Activated naive CD4-positive, alpha-beta T cell treated with anti-CD3 and anti-CD28 coated beads, Interleukin-2, amount 50 U/mL, for 24 hours (primary cell): ENCODE data around the gene RFX6.
"Not testable (repeated sequence)": the region's sequence is repeated elsewhere in the genome, so short reads cannot be mapped to it uniquely, and the experiment has no call there.

ENCODE experiments used
- H3K27ac Mint-ChIP-seq: one replicate; pipeline ENCODE4 v1.8.0; 2021; ENCODE audit warnings: mild to moderate bottlenecking, mixed read lengths
- H3K27me3 Mint-ChIP-seq: one replicate; pipeline ENCODE4 v1.8.0; 2021; ENCODE audit warnings: mixed read lengths
- H3K36me3 Mint-ChIP-seq: one replicate; pipeline ENCODE4 v1.8.0; 2021; ENCODE audit warnings: mixed read lengths
- H3K4me1 Mint-ChIP-seq: one replicate; pipeline ENCODE4 v1.8.0; 2021; ENCODE audit warnings: mixed read lengths
- H3K4me3 Mint-ChIP-seq: one replicate; pipeline ENCODE4 v1.8.0; 2021; ENCODE audit warnings: mild to moderate bottlenecking, mixed read lengths
- H3K9me3 Mint-ChIP-seq: one replicate; pipeline ENCODE4 v1.8.0; 2021; ENCODE audit warnings: mixed read lengths

Gene RFX6, protein sequence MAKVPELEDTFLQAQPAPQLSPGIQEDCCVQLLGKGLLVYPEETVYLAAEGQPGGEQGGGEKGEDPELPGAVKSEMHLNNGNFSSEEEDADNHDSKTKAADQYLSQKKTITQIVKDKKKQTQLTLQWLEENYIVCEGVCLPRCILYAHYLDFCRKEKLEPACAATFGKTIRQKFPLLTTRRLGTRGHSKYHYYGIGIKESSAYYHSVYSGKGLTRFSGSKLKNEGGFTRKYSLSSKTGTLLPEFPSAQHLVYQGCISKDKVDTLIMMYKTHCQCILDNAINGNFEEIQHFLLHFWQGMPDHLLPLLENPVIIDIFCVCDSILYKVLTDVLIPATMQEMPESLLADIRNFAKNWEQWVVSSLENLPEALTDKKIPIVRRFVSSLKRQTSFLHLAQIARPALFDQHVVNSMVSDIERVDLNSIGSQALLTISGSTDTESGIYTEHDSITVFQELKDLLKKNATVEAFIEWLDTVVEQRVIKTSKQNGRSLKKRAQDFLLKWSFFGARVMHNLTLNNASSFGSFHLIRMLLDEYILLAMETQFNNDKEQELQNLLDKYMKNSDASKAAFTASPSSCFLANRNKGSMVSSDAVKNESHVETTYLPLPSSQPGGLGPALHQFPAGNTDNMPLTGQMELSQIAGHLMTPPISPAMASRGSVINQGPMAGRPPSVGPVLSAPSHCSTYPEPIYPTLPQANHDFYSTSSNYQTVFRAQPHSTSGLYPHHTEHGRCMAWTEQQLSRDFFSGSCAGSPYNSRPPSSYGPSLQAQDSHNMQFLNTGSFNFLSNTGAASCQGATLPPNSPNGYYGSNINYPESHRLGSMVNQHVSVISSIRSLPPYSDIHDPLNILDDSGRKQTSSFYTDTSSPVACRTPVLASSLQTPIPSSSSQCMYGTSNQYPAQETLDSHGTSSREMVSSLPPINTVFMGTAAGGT

DNA sequence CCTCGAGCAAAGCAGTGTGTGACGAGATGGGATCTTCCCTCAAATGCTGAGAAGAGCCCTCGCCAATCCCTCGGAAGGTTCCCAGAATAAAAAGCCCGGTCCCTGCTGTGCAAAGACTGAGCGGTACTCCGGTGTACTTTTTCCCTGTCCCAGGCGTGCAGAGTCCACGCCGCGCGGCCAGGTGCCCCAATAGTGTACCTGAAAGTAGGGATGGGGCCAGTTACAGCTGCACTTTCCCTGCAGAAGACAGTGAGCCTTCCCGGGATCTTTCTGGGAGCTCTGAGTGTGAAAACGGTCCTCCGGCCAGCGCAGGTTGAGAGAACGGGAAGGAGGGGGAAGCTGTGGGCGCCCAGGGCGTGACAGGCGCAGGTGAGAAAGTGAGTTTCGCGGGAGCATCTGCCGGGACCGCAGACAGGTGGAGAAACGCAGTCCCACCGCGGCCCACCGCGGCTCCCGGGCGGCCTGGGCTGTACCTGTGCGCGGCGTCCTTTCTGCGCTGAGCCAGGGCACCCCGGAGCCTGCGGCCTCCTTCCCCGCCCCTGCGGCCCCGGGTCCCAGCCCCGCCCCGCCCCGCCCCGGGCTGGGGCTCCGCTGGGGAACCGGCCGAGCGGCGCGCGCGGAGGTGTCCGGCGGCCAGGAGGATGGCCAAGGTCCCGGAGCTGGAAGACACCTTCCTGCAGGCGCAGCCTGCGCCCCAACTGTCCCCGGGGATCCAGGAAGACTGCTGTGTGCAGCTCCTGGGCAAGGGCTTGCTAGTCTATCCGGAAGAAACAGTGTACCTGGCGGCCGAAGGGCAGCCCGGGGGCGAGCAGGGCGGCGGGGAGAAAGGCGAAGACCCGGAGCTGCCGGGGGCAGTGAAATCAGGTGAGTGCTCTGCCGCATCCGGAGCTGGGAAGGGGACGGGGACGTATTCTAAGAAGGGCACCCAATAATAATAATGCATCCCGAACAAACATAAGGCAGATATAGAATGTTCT is at the start of gene RFX6:
RFX6 (plus strand) TSS at position 608 of the 977 bp plus-strand sequence; CDS start at position 642, 34 bp downstream.
- Mint-ChIP-seq H3K27ac (no peak within 1 kb of the TSS), H3K4me1 (peaks cover 10% of the 10 kb centered on the region), H3K36me3 (peaks cover 2% of the 10 kb centered on the region), H3K27me3 (peaks cover 26% of the 10 kb centered on the region), H3K4me3 (peak within 1 kb of the TSS; percentile 28), H3K9me3 (peaks cover 10% of the 10 kb centered on the region)

DNA sequence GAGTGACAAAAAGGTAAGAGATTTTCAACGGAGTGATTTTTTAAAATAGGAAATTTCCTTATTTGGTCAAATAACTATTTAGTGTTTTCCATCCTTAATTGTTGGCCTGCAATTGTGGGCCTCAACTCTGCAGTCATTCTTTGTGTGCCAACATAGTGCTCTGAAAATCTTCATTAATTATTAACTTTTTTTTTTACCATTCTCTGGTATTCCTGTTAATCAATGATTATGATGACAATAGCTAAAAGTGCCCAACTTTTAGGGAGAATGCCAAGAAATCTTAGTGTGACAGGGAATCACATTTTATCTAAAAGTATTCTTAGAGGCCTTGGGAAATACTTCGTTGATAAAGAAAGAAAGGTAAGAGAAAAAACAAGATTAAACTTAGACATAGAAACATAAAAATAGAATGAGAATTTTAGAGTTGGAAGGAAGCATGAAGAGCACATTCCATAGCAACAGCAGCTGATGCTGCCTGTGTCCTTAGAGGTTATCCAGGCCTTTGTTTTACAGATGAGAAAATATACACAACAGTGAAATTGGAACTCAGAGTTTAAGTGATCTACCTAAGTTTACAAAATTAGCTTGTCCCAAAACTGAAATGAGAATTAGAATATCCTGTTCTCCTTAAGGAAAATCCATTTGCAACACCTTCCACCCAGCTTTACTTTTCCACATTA is 49.3 kb upstream of the RFX6 start:
- H3K36me3 Mint-ChIP-seq: no peaks in the 10 kb centered on the region
- no peak overlapping the region for H3K4me3 Mint-ChIP-seq
- H3K27ac Mint-ChIP-seq: no peak overlapping the region
- no peaks in the 10 kb centered on the region for H3K27me3 Mint-ChIP-seq
- no peaks in the 10 kb centered on the region for H3K4me1 Mint-ChIP-seq
- peaks cover 26% of the 10 kb centered on the region for H3K9me3 Mint-ChIP-seq

DNA sequence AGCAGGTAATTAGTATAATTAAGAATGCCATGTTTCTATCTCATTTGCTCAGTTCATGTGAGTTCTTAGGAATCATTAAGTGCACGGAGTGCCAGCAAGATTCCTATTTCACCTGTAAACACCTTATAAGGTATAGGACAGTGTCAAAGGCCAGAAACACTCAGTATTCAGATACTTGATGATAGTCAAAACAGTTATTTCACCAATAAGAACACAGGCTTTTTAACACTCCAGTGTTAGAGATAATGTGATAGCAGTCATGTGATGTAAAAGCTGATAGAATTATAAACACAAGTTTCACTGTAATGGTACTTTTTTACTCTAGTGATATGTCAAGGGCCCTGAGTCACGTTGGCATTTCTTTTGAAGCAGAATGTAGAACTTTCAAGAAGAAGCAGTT is 48.1 kb upstream of the RFX6 start, which contains the start of gene GPRC6A:
GPRC6A (minus strand) TSS at position 101 of the 400 bp plus-strand sequence; CDS start at position 31, 70 bp downstream.
- no peaks in the 10 kb centered on the region for H3K4me1 Mint-ChIP-seq

DNA sequence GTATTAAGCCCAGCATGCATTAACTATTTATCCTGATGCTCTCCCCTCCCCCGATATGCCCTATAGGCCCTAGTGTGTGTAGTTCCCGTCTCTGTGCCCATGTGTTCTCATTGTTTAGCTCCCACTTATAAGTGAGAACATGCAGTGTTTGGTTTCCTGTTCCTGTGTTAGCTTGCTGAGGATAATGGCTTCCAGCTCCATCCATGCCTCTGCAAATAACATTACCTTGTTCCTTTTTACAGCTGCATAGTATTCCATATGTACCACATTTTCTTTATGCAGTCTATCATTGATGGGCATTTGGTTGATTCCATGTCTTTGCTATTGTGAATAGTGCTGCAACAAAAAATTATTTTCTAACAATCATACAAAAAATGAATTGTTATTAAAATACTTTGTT is 42.5 kb upstream of the RFX6 start:
- not testable (repeated sequence) for H3K36me3 Mint-ChIP-seq, H3K9me3 Mint-ChIP-seq, H3K27me3 Mint-ChIP-seq, H3K4me1 Mint-ChIP-seq, H3K27ac Mint-ChIP-seq, H3K4me3 Mint-ChIP-seq

More for the DNA sequence above, 48.1 kb upstream of the RFX6 start, which contains the start of gene GPRC6A:
- Mint-ChIP-seq H3K27ac (no peak within 1 kb of the TSS), H3K36me3 (no peaks in the 10 kb centered on the region), H3K9me3 (peaks cover 15% of the 10 kb centered on the region), H3K4me3 (no peak within 1 kb of the TSS), H3K27me3 (no peaks in the 10 kb centered on the region)

DNA sequence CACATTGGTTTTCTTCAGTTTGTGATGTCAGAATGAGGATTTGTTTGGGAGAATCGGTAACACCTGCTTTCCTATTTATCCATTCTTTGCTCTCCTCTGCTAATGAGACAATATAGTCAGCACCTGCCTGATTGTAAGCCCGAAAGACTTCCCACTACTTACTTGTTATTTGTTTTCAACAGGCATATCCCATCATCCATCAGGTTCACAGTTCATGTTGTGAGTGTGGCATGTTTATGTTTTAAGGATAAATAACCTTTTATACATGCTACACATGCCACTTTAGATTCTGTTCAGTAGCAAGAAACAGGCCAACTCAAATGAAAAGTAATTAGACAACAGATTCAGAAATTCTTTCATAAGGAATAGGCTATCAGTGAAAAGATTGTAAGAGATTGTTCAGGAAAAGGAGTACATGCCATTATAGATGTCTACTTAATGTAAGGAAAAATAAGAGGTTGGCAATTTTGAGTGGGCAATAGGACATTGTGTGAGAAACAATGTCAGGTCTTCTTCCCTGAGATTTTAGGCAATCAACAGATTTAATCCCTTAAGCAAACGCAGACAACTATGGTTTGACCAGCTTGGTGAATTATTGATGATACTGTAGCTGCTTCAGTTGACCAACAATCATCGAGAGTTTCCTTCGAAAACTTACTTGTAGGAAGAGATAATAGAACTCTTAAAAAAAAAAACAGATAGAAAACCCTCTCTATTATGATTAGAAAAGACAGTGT is 40.3 kb upstream of the RFX6 start:
- H3K4me3 Mint-ChIP-seq: no peak overlapping the region
- H3K9me3 Mint-ChIP-seq: no peaks in the 10 kb centered on the region
- no peak overlapping the region for H3K27ac Mint-ChIP-seq
- no peaks in the 10 kb centered on the region for H3K36me3 Mint-ChIP-seq
- H3K4me1 Mint-ChIP-seq: no peaks in the 10 kb centered on the region
- H3K27me3 Mint-ChIP-seq: peaks cover 2% of the 10 kb centered on the region

DNA sequence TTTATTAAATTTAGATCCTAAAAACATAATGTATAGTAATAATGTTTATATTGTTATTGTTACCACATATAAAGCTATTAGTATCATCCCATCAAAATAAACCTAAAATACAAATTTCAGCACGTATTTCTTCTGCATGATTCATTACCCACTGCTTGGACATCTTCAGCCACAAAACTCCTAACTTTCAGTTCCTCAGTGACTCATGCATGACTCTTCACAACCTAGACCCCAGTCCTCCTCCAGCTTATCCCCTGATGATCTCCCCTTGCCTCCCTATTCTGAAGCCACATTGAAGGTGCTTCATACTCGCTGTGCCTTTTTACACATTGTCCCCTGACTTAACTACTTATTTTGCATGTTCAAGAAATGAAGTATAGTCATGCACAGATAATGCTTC is 37.0 kb upstream of the RFX6 start:
- Mint-ChIP-seq H3K4me1 (no peaks in the 10 kb centered on the region), H3K27me3 (peaks cover 2% of the 10 kb centered on the region), H3K9me3 (no peaks in the 10 kb centered on the region), H3K36me3 (no peaks in the 10 kb centered on the region), H3K27ac (no peak overlapping the region), H3K4me3 (no peak overlapping the region)

DNA sequence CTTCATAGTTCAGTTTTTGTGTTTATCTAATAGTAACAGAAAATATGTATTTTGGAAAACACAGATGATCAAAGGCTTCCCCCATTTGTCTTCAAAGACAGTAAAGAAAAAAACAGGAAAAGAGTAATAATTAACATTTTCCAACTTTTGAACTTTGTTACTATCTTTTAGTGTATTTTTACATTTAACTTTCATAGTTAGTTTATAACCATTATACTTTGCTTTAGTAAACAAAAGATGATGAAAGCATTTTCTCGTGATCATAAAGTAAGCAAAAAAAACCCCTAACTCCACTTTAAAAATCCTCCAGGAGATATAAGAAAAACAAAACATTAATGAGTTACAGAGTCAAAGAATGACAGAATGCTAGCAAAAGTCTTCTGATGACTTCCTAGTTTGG is 34.6 kb upstream of the RFX6 start:
- H3K27ac Mint-ChIP-seq: no peak overlapping the region
- no peaks in the 10 kb centered on the region for H3K4me1 Mint-ChIP-seq
- H3K36me3 Mint-ChIP-seq: no peaks in the 10 kb centered on the region
- peaks cover 2% of the 10 kb centered on the region for H3K27me3 Mint-ChIP-seq
- no peak overlapping the region for H3K4me3 Mint-ChIP-seq
- no peaks in the 10 kb centered on the region for H3K9me3 Mint-ChIP-seq

DNA sequence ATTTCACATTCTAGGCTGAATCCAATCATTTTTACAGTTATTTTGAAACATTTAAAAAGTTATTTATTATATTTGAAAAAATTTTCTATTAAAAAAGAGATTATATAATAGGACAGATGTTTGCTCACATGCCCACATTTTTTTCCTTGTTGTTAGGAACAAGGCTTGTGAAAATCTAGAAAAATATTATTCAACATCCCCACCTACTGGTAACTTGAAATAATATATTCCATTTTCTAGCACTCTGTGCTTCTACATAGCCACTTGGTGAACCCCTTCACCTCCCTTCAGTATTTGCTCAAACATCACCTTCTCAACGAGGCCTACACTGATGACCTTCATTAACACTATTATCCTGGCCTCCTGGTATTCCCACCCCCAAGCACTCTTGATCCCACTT is 29.8 kb upstream of the RFX6 start:
- Mint-ChIP-seq H3K27ac (no peak overlapping the region), H3K4me1 (no peaks in the 10 kb centered on the region)

DNA sequence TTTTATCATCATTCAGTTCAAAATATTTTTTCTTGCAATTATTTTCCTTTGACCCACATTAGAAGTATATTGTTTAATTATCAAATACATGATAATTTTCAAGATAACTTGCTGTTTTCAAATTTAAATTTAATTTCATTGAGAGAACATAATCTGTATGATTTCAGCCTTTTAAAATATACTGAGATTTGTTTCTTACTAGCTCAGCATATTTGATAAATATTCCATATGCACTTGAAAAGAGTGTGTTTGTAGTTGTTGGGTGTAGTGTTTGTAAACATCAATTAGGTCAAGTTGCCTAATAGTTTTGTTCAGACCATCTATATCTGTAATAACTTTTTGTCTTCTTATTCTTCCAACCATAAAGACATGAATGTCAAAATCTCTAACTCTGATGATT is 19.0 kb upstream of the RFX6 start:
- peaks cover 1% of the 10 kb centered on the region for H3K36me3 Mint-ChIP-seq
- H3K9me3 Mint-ChIP-seq: peaks cover 14% of the 10 kb centered on the region
- no peaks in the 10 kb centered on the region for H3K27me3 Mint-ChIP-seq
- H3K4me3 Mint-ChIP-seq: no peak overlapping the region
- H3K4me1 Mint-ChIP-seq: no peaks in the 10 kb centered on the region
- H3K27ac Mint-ChIP-seq: no peak overlapping the region

More for the DNA sequence above, 29.8 kb upstream of the RFX6 start:
- Mint-ChIP-seq H3K27me3 (peaks cover 4% of the 10 kb centered on the region), H3K9me3 (no peaks in the 10 kb centered on the region), H3K4me3 (no peak overlapping the region), H3K36me3 (no peaks in the 10 kb centered on the region)

DNA sequence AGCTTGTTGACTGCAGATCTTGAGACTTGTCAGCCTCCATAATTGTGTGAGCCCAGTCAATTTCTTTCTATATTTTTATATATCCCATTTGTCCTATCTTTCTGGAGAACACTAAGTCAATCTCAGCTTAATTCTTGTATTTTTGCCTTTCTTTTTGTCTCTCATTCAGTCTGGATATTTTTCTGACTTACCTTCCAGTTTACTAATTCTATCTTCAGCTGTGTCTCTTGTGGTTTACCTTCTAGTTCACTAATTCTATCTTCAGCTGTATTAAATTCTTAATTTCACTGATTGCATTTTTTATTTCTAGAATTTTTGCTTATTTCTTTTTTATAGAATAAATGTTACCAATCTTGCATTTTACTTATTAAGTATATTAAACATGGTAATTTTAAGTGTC is 17.8 kb upstream of the RFX6 start:
- H3K4me3 Mint-ChIP-seq: no peak overlapping the region
- peaks cover 10% of the 10 kb centered on the region for H3K9me3 Mint-ChIP-seq
- no peaks in the 10 kb centered on the region for H3K4me1 Mint-ChIP-seq
- no peaks in the 10 kb centered on the region for H3K27me3 Mint-ChIP-seq
- H3K27ac Mint-ChIP-seq: no peak overlapping the region
- H3K36me3 Mint-ChIP-seq: peaks cover 1% of the 10 kb centered on the region

DNA sequence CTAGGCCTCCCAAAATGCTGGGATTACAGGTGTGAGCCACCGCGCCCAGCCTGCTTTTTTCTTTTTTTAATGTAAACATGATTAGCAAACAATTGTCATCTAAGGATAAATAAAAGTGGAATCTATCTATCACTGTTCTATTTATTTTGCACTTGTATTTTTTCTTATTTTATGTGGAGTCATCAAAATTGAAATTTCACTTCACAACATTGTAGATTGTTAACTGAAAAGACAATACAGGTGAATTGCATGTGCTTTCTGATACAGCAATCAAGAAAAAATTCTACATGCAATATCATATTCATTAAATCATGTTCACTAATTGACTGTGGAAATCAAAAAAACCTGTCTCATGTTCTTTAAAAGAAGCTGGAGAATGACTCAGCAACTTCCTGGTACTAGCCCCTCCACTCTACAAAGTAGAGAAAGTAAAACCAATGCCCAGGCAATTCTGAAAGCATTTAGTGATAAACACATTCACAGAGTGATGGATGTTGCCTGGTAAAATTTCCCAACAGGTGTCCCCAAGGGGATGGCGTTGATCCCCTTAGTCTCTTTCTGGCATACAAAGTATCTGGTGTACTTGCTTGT is 10.7 kb upstream of the RFX6 start:
- Mint-ChIP-seq H3K36me3 (peaks cover 1% of the 10 kb centered on the region), H3K27ac (no peak overlapping the region), H3K9me3 (peaks cover 1% of the 10 kb centered on the region), H3K4me1 (no peaks in the 10 kb centered on the region), H3K27me3 (no peaks in the 10 kb centered on the region), H3K4me3 (no peak overlapping the region)

DNA sequence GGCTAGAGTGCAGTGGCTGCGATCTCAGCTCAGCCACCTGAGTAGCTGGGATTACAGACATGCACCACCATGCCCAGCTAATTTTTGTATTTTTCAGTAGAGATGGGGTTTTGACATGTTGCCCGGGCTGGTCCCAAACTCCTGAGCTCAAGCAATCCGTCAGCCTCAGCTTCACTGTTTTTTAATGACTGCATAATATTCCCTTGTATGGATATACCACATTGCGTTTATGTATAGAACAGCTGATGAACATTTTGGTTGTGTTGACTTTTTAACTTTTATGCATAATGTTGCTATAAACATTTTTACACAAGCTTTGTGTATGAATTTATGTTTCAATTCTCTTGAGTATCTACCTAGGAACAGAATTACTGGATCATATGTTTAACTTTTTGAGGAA is 4.3 kb upstream of the RFX6 start:
- peaks cover 2% of the 10 kb centered on the region for H3K36me3 Mint-ChIP-seq
- no peak overlapping the region for H3K27ac Mint-ChIP-seq
- H3K4me1 Mint-ChIP-seq: peaks cover 10% of the 10 kb centered on the region
- H3K27me3 Mint-ChIP-seq: peaks cover 22% of the 10 kb centered on the region
- peaks cover 16% of the 10 kb centered on the region for H3K9me3 Mint-ChIP-seq
- no peak overlapping the region for H3K4me3 Mint-ChIP-seq

DNA sequence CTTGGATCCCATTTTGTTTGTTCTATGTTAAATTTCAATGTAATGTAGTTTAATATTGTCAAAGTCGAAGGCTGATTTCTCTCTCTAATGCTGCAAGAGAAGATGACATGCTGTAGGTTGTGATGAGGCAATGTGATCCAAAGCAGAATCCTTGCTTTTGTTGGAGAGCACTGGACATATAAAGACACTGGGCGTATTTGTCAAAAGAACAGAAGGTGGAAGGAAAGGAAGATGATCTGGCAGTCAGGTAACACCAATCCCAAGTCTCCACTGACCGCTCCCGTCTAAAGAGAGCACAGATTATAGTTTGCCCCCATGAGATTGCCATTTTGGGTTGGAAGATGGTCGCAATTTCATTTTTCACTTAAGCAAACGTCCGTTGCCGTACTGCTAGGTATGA is 935 bp upstream of the RFX6 start:
- Mint-ChIP-seq H3K4me3 (peak overlapping the region; percentile 28), H3K27ac (no peak overlapping the region), H3K36me3 (peaks cover 2% of the 10 kb centered on the region), H3K9me3 (peaks cover 16% of the 10 kb centered on the region), H3K4me1 (peaks cover 10% of the 10 kb centered on the region), H3K27me3 (peaks cover 27% of the 10 kb centered on the region)

DNA sequence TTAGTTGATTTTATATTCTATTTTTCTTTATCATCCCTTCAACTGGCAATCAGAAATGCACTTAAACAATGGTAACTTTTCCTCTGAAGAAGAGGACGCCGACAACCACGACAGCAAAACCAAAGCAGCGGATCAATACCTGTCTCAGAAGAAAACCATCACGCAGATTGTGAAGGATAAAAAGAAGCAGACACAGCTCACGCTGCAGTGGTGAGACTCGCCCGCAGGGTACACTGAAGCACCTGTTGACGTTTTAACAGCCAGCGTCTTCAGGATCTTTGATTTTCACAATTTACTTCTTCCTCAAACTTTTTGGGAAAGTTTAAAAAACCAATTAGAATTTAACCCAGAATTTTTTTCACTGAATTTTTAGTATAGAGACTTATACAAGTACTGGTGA is 701 bp downstream of the RFX6 start:
- no peak overlapping the region for H3K27ac Mint-ChIP-seq
- H3K4me1 Mint-ChIP-seq: peaks cover 10% of the 10 kb centered on the region
- peaks cover 5% of the 10 kb centered on the region for H3K9me3 Mint-ChIP-seq
- H3K4me3 Mint-ChIP-seq: no peak overlapping the region
- H3K36me3 Mint-ChIP-seq: peaks cover 2% of the 10 kb centered on the region
- H3K27me3 Mint-ChIP-seq: peaks cover 26% of the 10 kb centered on the region
